Stimulated activated naive B cell treated with anti-CD40 and anti-IgM and Interleukin-4, amounts not matched to agents 10 μg/mL and 1 μg/mL and 100 μg/mL, for 72 hours (primary cell): ENCODE data around the gene PSME3.
"Not testable (repeated sequence)": the region's sequence is repeated elsewhere in the genome, so short reads cannot be mapped to it uniquely, and the experiment has no call there.

Experiments used
- ATAC-seq, 2 donors: fragments of 150-1000 bp; cut with Tn5 transposase; replicated peaks; 2 replicates each; pipeline ENCODE4 v1.10.0; 2021; ENCODE audit warnings: moderate library complexity in 1 of 2
- DNase-seq: peaks from one replicate; pipeline ENCODE4 v3.0.0; 2021
- H3K27ac Mint-ChIP-seq: one replicate; pipeline ENCODE4 v1.8.0; 2022; ENCODE audit warnings: mild to moderate bottlenecking, mixed read lengths
- H3K27me3 Mint-ChIP-seq, 2 donors: one replicate each; pipeline ENCODE4 v1.8.0; 2022; ENCODE audit warnings: mixed read lengths in 2 of 2
- H3K36me3 Mint-ChIP-seq, 2 donors: one replicate each; pipeline ENCODE4 v1.8.0; 2022; ENCODE audit warnings: mixed read lengths in 2 of 2, mild to moderate bottlenecking in 1 of 2
- H3K4me1 Mint-ChIP-seq, 2 donors: one replicate each; pipeline ENCODE4 v1.8.0; 2022; ENCODE audit warnings: mixed read lengths in 2 of 2, mild to moderate bottlenecking in 1 of 2
- H3K4me3 Mint-ChIP-seq, 2 donors: one replicate each; pipeline ENCODE4 v1.8.0; 2022; ENCODE audit warnings: mild to moderate bottlenecking in 2 of 2, mixed read lengths in 2 of 2, moderate library complexity in 1 of 2
- H3K9me3 Mint-ChIP-seq, 2 donors: one replicate each; pipeline ENCODE4 v1.8.0; 2022; ENCODE audit warnings: mixed read lengths in 2 of 2, mild to moderate bottlenecking in 1 of 2

PSME3 gene

GRCh38 chr17:42866631-42867575, 33.7 kb downstream of the PSME3 start:
- no peak overlapping the region for H3K4me3 Mint-ChIP-seq
- no peak overlapping the region for H3K27ac Mint-ChIP-seq
- H3K27me3 Mint-ChIP-seq, result peaks cover 15 to 19% of the 10 kb centered on the region in 2 donors
- H3K4me1 Mint-ChIP-seq, result no peaks in the 10 kb centered on the region
- DNase-seq (no peak), ATAC-seq (no peak)
- H3K9me3 Mint-ChIP-seq, result peaks cover 0 to 1% of the 10 kb centered on the region in 2 donors
- H3K36me3 Mint-ChIP-seq, result no peaks in the 10 kb centered on the region

- not testable (repeated sequence) for DNase-seq, H3K4me1 Mint-ChIP-seq, H3K4me3 Mint-ChIP-seq, ATAC-seq, H3K9me3 Mint-ChIP-seq, H3K27ac Mint-ChIP-seq, H3K36me3 Mint-ChIP-seq
- peaks cover 15 to 19% of the 10 kb centered on the region in 2 donors for H3K27me3 Mint-ChIP-seq
Measured at GRCh38 chr17:42867694-42868261, 34.6 kb downstream of the PSME3 start.

- H3K4me3 Mint-ChIP-seq, result no peak overlapping the region
- no peak for ATAC-seq
- DNase-seq, result no peak
- H3K9me3 Mint-ChIP-seq, result peaks cover 0 to 1% of the 10 kb centered on the region in 2 donors
- peaks cover 15 to 24% of the 10 kb centered on the region in 2 donors for H3K27me3 Mint-ChIP-seq
- no peaks in the 10 kb centered on the region for H3K36me3 Mint-ChIP-seq
- H3K4me1 Mint-ChIP-seq, result no peaks in the 10 kb centered on the region
- H3K27ac Mint-ChIP-seq, result no peak overlapping the region
Measured at GRCh38 chr17:42868338-42868737, 35.1 kb downstream of the PSME3 start.

GRCh38 chr17:42871647-42872046, 38.5 kb downstream of the PSME3 start:
- no peaks in the 10 kb centered on the region for H3K36me3 Mint-ChIP-seq
- H3K9me3 Mint-ChIP-seq, result peaks cover 0 to 1% of the 10 kb centered on the region in 2 donors
- peaks cover 14 to 20% of the 10 kb centered on the region in 2 donors for H3K27me3 Mint-ChIP-seq
- no peak overlapping the region for H3K4me3 Mint-ChIP-seq
- H3K4me1 Mint-ChIP-seq, result no peaks in the 10 kb centered on the region
- no peak for DNase-seq
- no peak for ATAC-seq
- no peak overlapping the region for H3K27ac Mint-ChIP-seq

- peaks cover 0 to 1% of the 10 kb centered on the region in 2 donors for H3K9me3 Mint-ChIP-seq
- H3K4me1 Mint-ChIP-seq, result no peaks in the 10 kb centered on the region
- no peaks in the 10 kb centered on the region for H3K36me3 Mint-ChIP-seq
- no peak overlapping the region for H3K4me3 Mint-ChIP-seq
- DNase-seq (no peak), ATAC-seq (no peak)
- peaks cover 16 to 21% of the 10 kb centered on the region in 2 donors for H3K27me3 Mint-ChIP-seq
- H3K27ac Mint-ChIP-seq, result no peak overlapping the region
Measured at GRCh38 chr17:42872251-42872965, 39.2 kb downstream of the PSME3 start.

- Mint-ChIP-seq H3K4me1 (no peaks in the 10 kb centered on the region), H3K36me3 (no peaks in the 10 kb centered on the region), H3K27me3 (peaks cover 25 to 30% of the 10 kb centered on the region in 2 donors), H3K9me3 (peaks cover 0 to 1% of the 10 kb centered on the region in 2 donors), H3K4me3 (no peak overlapping the region), H3K27ac (no peak overlapping the region)
- ATAC-seq (no peak), DNase-seq (no peak)
Measured at GRCh38 chr17:42873315-42873714, 40.1 kb downstream of the PSME3 start.

- not testable (repeated sequence) for H3K27ac Mint-ChIP-seq, H3K4me1 Mint-ChIP-seq, ATAC-seq, H3K4me3 Mint-ChIP-seq, DNase-seq, H3K9me3 Mint-ChIP-seq, H3K36me3 Mint-ChIP-seq
- H3K27me3 Mint-ChIP-seq, result peaks cover 29 to 34% of the 10 kb centered on the region in 2 donors
Measured at GRCh38 chr17:42873932-42874695, 40.9 kb downstream of the PSME3 start.

GRCh38 chr17:42877037-42877436, 43.8 kb downstream of the PSME3 start:
- H3K27me3 Mint-ChIP-seq, result peaks cover 33 to 44% of the 10 kb centered on the region in 2 donors
- no peaks in the 10 kb centered on the region for H3K9me3 Mint-ChIP-seq
- no peak for DNase-seq
- no peaks in the 10 kb centered on the region for H3K4me1 Mint-ChIP-seq
- no peak for ATAC-seq
- H3K4me3 Mint-ChIP-seq, result no peak overlapping the region
- H3K36me3 Mint-ChIP-seq, result no peaks in the 10 kb centered on the region
- no peak overlapping the region for H3K27ac Mint-ChIP-seq

GRCh38 chr17:42878123-42878880, 45.1 kb downstream of the PSME3 start:
- H3K36me3 Mint-ChIP-seq, result no peaks in the 10 kb centered on the region
- H3K27ac Mint-ChIP-seq, result no peak overlapping the region
- no peak overlapping the region for H3K4me3 Mint-ChIP-seq
- ATAC-seq, result no peak
- no peaks in the 10 kb centered on the region for H3K9me3 Mint-ChIP-seq
- H3K27me3 Mint-ChIP-seq, result peaks cover 28 to 44% of the 10 kb centered on the region in 2 donors
- no peaks in the 10 kb centered on the region for H3K4me1 Mint-ChIP-seq
- no peak for DNase-seq

- DNase-seq (no peak), ATAC-seq (no peak)
- Mint-ChIP-seq H3K36me3 (no peaks in the 10 kb centered on the region), H3K27me3 (peaks cover 27 to 43% of the 10 kb centered on the region in 2 donors), H3K9me3 (no peaks in the 10 kb centered on the region), H3K4me3 (no peak overlapping the region), H3K27ac (no peak overlapping the region), H3K4me1 (no peaks in the 10 kb centered on the region)
Measured at GRCh38 chr17:42878924-42879595, 45.9 kb downstream of the PSME3 start.

- no peaks in the 10 kb centered on the region for H3K36me3 Mint-ChIP-seq
- DNase-seq (no peak), ATAC-seq (no peak)
- H3K27me3 Mint-ChIP-seq, result peaks cover 27 to 38% of the 10 kb centered on the region in 2 donors
- H3K9me3 Mint-ChIP-seq, result no peaks in the 10 kb centered on the region
- no peaks in the 10 kb centered on the region for H3K4me1 Mint-ChIP-seq
- H3K4me3 Mint-ChIP-seq, result no peak overlapping the region
- no peak overlapping the region for H3K27ac Mint-ChIP-seq
Measured at GRCh38 chr17:42879596-42879985, 46.4 kb downstream of the PSME3 start.

- H3K9me3 Mint-ChIP-seq, result no peaks in the 10 kb centered on the region
- H3K36me3 Mint-ChIP-seq, result no peaks in the 10 kb centered on the region
- H3K4me1 Mint-ChIP-seq, result no peaks in the 10 kb centered on the region
- H3K27ac Mint-ChIP-seq, result no peak overlapping the region
- H3K4me3 Mint-ChIP-seq, result no peak overlapping the region
- H3K27me3 Mint-ChIP-seq, result peaks cover 31 to 44% of the 10 kb centered on the region in 2 donors
- no peak for ATAC-seq
- DNase-seq, result no peak
Measured at GRCh38 chr17:42880776-42881310, 47.6 kb downstream of the PSME3 start.

GRCh38 chr17:42881706-42882105, 48.5 kb downstream of the PSME3 start:
- H3K27me3 Mint-ChIP-seq, result peaks cover 35 to 48% of the 10 kb centered on the region in 2 donors
- not testable (repeated sequence) for H3K9me3 Mint-ChIP-seq, H3K4me3 Mint-ChIP-seq, ATAC-seq, DNase-seq, H3K27ac Mint-ChIP-seq, H3K4me1 Mint-ChIP-seq, H3K36me3 Mint-ChIP-seq
